ENCODE data around the gene DNAAF3. TPM values are rescaled to one million over a fixed set of nuclear protein-coding genes. Genes with fewer than 3 reads are reported as not detected.

The DNAAF3 gene
- total RNA-seq, 1 experiment from 2014 or later = 52.8 TPM

DNA sequence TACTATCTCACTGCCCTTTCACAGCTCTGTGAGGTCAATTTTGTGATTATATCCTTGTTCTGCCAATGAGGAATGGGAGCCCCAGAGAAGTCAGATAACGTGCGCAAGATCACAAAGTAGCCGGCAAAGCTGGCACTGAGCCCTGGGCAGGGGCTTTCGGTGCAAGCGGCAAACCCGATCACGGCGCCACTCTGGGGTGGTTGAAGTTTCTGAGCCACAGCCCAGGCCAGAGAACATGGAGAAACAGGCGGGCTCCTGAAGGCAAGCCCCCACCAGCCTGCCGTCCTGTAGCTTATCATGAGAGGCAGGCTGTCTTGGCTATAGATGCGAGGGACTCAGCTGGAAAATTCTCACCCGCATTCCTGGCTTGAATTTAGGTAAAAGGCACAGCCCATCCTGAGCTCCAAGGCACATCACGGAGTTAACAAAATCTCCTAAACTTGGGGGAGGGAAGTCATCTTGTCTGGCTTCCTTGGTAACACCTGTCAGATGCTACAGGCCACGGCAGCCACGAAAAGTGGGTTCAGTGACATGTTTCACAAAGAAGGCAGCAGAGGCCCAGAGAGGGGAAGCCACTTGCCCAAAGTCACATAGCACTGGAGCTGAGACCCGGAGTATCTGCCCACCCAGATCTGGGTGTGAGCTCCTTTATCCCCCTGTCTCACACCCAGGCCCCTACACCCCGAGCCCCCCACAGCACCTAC is 29.9 kb downstream of the DNAAF3 start (continued):
- TF ChIP-seq, protein P1, sequence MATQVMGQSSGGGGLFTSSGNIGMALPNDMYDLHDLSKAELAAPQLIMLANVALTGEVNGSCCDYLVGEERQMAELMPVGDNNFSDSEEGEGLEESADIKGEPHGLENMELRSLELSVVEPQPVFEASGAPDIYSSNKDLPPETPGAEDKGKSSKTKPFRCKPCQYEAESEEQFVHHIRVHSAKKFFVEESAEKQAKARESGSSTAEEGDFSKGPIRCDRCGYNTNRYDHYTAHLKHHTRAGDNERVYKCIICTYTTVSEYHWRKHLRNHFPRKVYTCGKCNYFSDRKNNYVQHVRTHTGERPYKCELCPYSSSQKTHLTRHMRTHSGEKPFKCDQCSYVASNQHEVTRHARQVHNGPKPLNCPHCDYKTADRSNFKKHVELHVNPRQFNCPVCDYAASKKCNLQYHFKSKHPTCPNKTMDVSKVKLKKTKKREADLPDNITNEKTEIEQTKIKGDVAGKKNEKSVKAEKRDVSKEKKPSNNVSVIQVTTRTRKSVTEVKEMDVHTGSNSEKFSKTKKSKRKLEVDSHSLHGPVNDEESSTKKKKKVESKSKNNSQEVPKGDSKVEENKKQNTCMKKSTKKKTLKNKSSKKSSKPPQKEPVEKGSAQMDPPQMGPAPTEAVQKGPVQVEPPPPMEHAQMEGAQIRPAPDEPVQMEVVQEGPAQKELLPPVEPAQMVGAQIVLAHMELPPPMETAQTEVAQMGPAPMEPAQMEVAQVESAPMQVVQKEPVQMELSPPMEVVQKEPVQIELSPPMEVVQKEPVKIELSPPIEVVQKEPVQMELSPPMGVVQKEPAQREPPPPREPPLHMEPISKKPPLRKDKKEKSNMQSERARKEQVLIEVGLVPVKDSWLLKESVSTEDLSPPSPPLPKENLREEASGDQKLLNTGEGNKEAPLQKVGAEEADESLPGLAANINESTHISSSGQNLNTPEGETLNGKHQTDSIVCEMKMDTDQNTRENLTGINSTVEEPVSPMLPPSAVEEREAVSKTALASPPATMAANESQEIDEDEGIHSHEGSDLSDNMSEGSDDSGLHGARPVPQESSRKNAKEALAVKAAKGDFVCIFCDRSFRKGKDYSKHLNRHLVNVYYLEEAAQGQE (IDR thresholded peaks at IDR 0.05; ENCODE audit: low read depth) = no peak
- no peak for TF ChIP-seq MAX (IDR thresholded peaks at IDR 0.05)
- no peak for TF ChIP-seq POLR2AphosphoS5 (IDR thresholded peaks at IDR 0.05; ENCODE audit: low read depth, low read length)
- no peak for TF ChIP-seq TCF7L2 (IDR thresholded peaks at IDR 0.05; ENCODE audit: borderline replicate concordance, extremely low read depth, insufficient read depth, insufficient read length)
- no peak for TF ChIP-seq POLR2A (IDR thresholded peaks at IDR 0.05; ENCODE audit: borderline replicate concordance, extremely low read depth, insufficient read depth, insufficient read length)
- TF ChIP-seq, protein P2, sequence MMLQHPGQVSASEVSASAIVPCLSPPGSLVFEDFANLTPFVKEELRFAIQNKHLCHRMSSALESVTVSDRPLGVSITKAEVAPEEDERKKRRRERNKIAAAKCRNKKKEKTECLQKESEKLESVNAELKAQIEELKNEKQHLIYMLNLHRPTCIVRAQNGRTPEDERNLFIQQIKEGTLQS (IDR thresholded peaks at IDR 0.05) = no peak
- TF ChIP-seq ZNF274 (IDR thresholded peaks at IDR 0.05; ENCODE audit: low read depth, low read length) = no peak
- no peak for TF ChIP-seq JUND (IDR thresholded peaks at IDR 0.05)
- no peak for TF ChIP-seq YY1 (IDR thresholded peaks at IDR 0.05; ENCODE audit: extremely low read depth, insufficient replicate concordance, low read depth, low read length)
- TF ChIP-seq EZH2 (IDR thresholded peaks at IDR 0.05) = no peak
- TF ChIP-seq EZH2phosphoT487 (IDR thresholded peaks at IDR 0.05; ENCODE audit: borderline replicate concordance) = no peak

Data from HCT116 (cell line).